T-cell (primary cell): ENCODE measurements around the gene NDC1. TPM values are rescaled to one million over a fixed set of nuclear protein-coding genes. Genes with fewer than 3 reads are reported as not detected.
A peak's percentile ranks its signal among the peaks of the same experiment; 100 is the strongest.

Experiments used
- ATAC-seq, 4 experiments: fragments of 200-7000 bp in 3 of 4; fragments of 150-1000 bp in 1 of 4; cut with Tn5 transposase; replicated peaks in 1 of 4; 1 replicate in 3 of 4; 2 replicates in 1 of 4; pipeline ENCODE4 v1.10.0; 2021; ENCODE audit warnings: moderate library complexity in 3 of 4, mild to moderate bottlenecking in 2 of 4, moderate number of reproducible peaks in 1 of 4
- CTCF ChIA-PET, 2 donors: fragments of 300-600 bp; sonication (Branson Sonifier 250); formaldehyde crosslinking; loops; one replicate each; lab custom pipeline; 2022; ENCODE audit warnings: antibody characterized with exemption in 2 of 2; lab: Charles Lee
- POLR2A ChIA-PET, 2 donors: fragments of 300-600 bp; sonication (Branson Sonifier 250); formaldehyde crosslinking; loops; one replicate each; lab custom pipeline; 2022; ENCODE audit warnings: antibody characterized with exemption in 2 of 2; lab: Charles Lee
- DNase-seq, 35 experiments: peaks; one replicate each; pipeline versions ENCODE4 v3.0.0 to v3.0.0-alpha.2; 2013 to 2023
- H3K27ac ChIP-seq: one replicate; pipeline ENCODE4 v1.5.1; 2013; ENCODE audit warnings: low read length
- H3K27me3 ChIP-seq, 2 experiments: replicated peaks in 1 of 2; 1 replicate in 1 of 2; 2 replicates in 1 of 2; pipeline versions ENCODE4 v1.6.1 to v1.7.0; 2013; ENCODE audit warnings: low read length in 1 of 2, mixed read lengths in 1 of 2; ENCODE audit not compliant: control insufficient read depth in 2 of 2, insufficient read depth in 2 of 2; ENCODE audit errors: extremely low read depth in 1 of 2
- H3K36me3 ChIP-seq, 2 donors: 1 replicate in 1 of 2; 2 replicates in 1 of 2; pipeline versions ENCODE4 v1.6.1 to v1.7.0; 2013; ENCODE audit warnings: low read length in 1 of 2; ENCODE audit not compliant: control insufficient read depth in 2 of 2, insufficient read depth in 1 of 2; ENCODE audit errors: extremely low read depth in 1 of 2
- H3K4me1 ChIP-seq, 2 experiments: 1 replicate in 1 of 2; 2 replicates in 1 of 2; pipeline versions ENCODE4 v1.6.1 to v1.7.0; 2013; ENCODE audit warnings: low read length in 2 of 2, mixed read lengths in 1 of 2; ENCODE audit not compliant: insufficient read depth in 2 of 2, control insufficient read depth in 1 of 2; ENCODE audit errors: extremely low read depth in 1 of 2
- H3K4me3 ChIP-seq, 2 donors: 1 replicate in 1 of 2; 2 replicates in 1 of 2; pipeline versions ENCODE4 v1.5.1 to v1.7.0; 2013; ENCODE audit warnings: mild to moderate bottlenecking in 2 of 2, low read length in 1 of 2, moderate library complexity in 1 of 2; ENCODE audit not compliant: control insufficient read depth in 1 of 2; ENCODE audit errors: extremely low read depth in 1 of 2
- H3K9me3 ChIP-seq: 2 replicates; pipeline ENCODE4 v1.7.0; 2013
- H3K27ac Mint-ChIP-seq, 2 donors: one replicate each; pipeline ENCODE4 v1.8.0; 2020 to 2021; ENCODE audit warnings: mild to moderate bottlenecking in 2 of 2, mixed read lengths in 2 of 2
- H3K27me3 Mint-ChIP-seq, 2 donors: one replicate each; pipeline ENCODE4 v1.8.0; 2021 to 2022; ENCODE audit warnings: mixed read lengths in 2 of 2
- H3K36me3 Mint-ChIP-seq: one replicate; pipeline ENCODE4 v1.8.0; 2021; ENCODE audit warnings: mixed read lengths
- H3K4me1 Mint-ChIP-seq, 3 donors: one replicate each; pipeline ENCODE4 v1.8.0; 2020 to 2022; ENCODE audit warnings: mixed read lengths in 3 of 3, mild to moderate bottlenecking in 1 of 3
- H3K4me3 Mint-ChIP-seq, 3 donors: one replicate each; pipeline ENCODE4 v1.8.0; 2020 to 2022; ENCODE audit warnings: mild to moderate bottlenecking in 3 of 3, mixed read lengths in 3 of 3, moderate library complexity in 3 of 3
- H3K9me3 Mint-ChIP-seq, 3 donors: one replicate each; pipeline ENCODE4 v1.8.0; 2020 to 2022; ENCODE audit warnings: mixed read lengths in 3 of 3
- whole genome bisulfite sequencing: methylation state at CpG from one replicate; pipeline ENCODE4 v1.1.5; 2013; ENCODE audit warnings: missing lambda C conversion rate; ENCODE audit not compliant: insufficient coverage; 5-methylcytosine and 5-hydroxymethylcytosine counted together
- total RNA-seq, 35 experiments: library from RNA in 6 of 35; stranded (reverse) in 6 of 35; fragments of 120-200 nt in 1 of 35; gene quantifications; one replicate each; pipeline versions ENCODE4 v1.2.1 to v1.2.4 and lab custom pipeline; 2013 to 2026

NDC1 gene
- total RNA-seq, 5 donors from 2014 or later (not counting 1 experiment from before 2014, with no cell fraction given) = 5.6 to 13.3 (median 12.2) TPM

DNA sequence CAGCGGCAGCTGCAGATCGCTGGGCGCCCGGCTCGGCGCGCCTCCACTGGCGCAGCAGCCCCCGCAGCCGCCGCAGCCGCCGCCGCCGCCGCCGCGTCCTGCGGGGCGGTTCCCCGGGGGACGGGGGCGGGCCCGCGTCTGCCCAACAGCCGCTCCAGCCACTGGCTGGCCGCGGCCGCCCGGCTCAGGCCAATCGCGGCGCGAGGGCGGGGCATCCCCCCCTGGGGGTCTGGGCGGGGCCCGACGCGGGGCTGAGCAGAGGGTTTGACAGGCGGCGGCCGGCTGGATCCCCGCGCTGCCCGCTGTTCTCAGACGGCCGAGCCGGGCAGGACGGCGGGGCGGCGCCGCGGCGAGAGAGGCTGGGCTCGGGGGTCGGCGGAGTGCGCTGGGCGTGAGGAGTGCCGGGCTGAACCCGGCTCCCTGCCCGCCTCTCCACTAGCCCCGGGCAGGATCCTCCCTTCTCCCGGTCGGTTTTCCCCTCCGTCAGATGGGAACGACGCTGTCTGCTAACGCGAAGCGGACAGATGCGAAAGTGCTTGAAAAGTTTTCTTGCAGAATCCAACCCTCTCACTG, 98.9 kb downstream of the NDC1 start, which contains the start of gene GLIS1:
Gene GLIS1 (minus strand): TSS at position 56 of the 573 bp plus-strand sequence. CDS start 1,100 bp downstream, outside the sequence.
- ChIA-PET CTCF (no interaction called here), POLR2A (no interaction called here)
- 1% methylated on average over 71 of the region's 73 CpGs for WGBS
- no peaks in the 10 kb centered on the region for H3K9me3 ChIP-seq
- H3K27ac Mint-ChIP-seq = no peak within 1 kb of the TSS
- H3K27ac ChIP-seq = no peak within 1 kb of the TSS
- no peaks in the 10 kb centered on the region for H3K36me3 ChIP-seq
- H3K27me3 ChIP-seq = peaks cover 5 to 37% of the 10 kb centered on the region in 2 experiments
- H3K4me3 ChIP-seq = peak within 1 kb of the TSS in 1 of 2 donors; percentile 66
- DNase-seq (peak in 12 of 35 experiments; percentile 2 to 39 (median 14)), ATAC-seq (peak; percentile 79 to 88 (median 85))
- peaks cover 0 to 11% of the 10 kb centered on the region in 2 experiments for H3K4me1 ChIP-seq
- H3K27me3 Mint-ChIP-seq = peaks cover 45 to 59% of the 10 kb centered on the region in 2 donors
- H3K4me3 Mint-ChIP-seq = peak within 1 kb of the TSS; percentile 51 to 75 (median 64)
- H3K9me3 Mint-ChIP-seq = peaks cover 3 to 9% (median 3%) of the 10 kb centered on the region in 3 donors
- H3K4me1 Mint-ChIP-seq = peaks cover 0 to 8% (median 7%) of the 10 kb centered on the region in 3 donors
- H3K36me3 Mint-ChIP-seq = no peaks in the 10 kb centered on the region

- H3K9me3 ChIP-seq = no peaks in the 10 kb centered on the region
- 3% methylated on average over 100 of the region's 101 CpGs for WGBS
- peaks cover 0 to 11% of the 10 kb centered on the region in 2 experiments for H3K4me1 ChIP-seq
- Mint-ChIP-seq H3K27me3 (peaks cover 46 to 60% of the 10 kb centered on the region in 2 donors), H3K4me3 (peak overlapping the region; percentile 37 to 50 (median 40)), H3K27ac (no peak overlapping the region), H3K9me3 (peaks cover 3 to 9% (median 3%) of the 10 kb centered on the region in 3 donors), H3K4me1 (peaks cover 0 to 8% (median 7%) of the 10 kb centered on the region in 3 donors), H3K36me3 (no peaks in the 10 kb centered on the region)
- peak overlapping the region in 1 of 2 donors; percentile 66 for H3K4me3 ChIP-seq
- no peak overlapping the region for H3K27ac ChIP-seq
- ChIA-PET CTCF (no interaction called here), POLR2A (interaction anchor here in 1 of 2 donors (0.6 kb wide), 1 partner anchor 671 kb away, joined by 11 read pairs; no protein-coding TSS in a partner anchor)
- DNase-seq (no peak), ATAC-seq (peak in 3 of 4 experiments; percentile 12 to 28 (median 22))
- H3K27me3 ChIP-seq = peaks cover 5 to 37% of the 10 kb centered on the region in 2 experiments
- no peaks in the 10 kb centered on the region for H3K36me3 ChIP-seq
These were observed 99.6 kb downstream of the NDC1 start for GRCh38 chr1:53738205-53739108.

- Mint-ChIP-seq H3K27ac (no peak overlapping the region), H3K9me3 (peaks cover under 1 to 2% (median 1%) of the 10 kb centered on the region in 3 donors), H3K36me3 (no peaks in the 10 kb centered on the region), H3K4me1 (peaks cover 0 to 8% (median 7%) of the 10 kb centered on the region in 3 donors), H3K4me3 (peak overlapping the region in 2 of 3 donors; percentile 17 to 40), H3K27me3 (peaks cover 43 to 56% of the 10 kb centered on the region in 2 donors)
- no peaks in the 10 kb centered on the region for H3K9me3 ChIP-seq
- no peak overlapping the region for H3K27ac ChIP-seq
- ATAC-seq (no peak), DNase-seq (no peak)
- POLR2A ChIA-PET = no interaction called here
- WGBS = 4% methylated on average over 48 of the region's 58 CpGs
- no peaks in the 10 kb centered on the region for H3K36me3 ChIP-seq
- peak overlapping the region in 1 of 2 donors; percentile 66 for H3K4me3 ChIP-seq
- peaks cover 3 to 37% of the 10 kb centered on the region in 2 experiments for H3K27me3 ChIP-seq
- CTCF ChIA-PET = no interaction called here
- peaks cover 0 to 11% of the 10 kb centered on the region in 2 experiments for H3K4me1 ChIP-seq
These were observed 100.4 kb downstream of the NDC1 start for GRCh38 chr1:53737648-53738204.

- Histone ChIP-seq H3K9me3 (no peaks in the 10 kb centered on the region), H3K36me3 (no peaks in the 10 kb centered on the region), H3K27ac (no peak overlapping the region), H3K4me3 (no peak overlapping the region), H3K4me1 (peaks cover 0 to 11% of the 10 kb centered on the region in 2 experiments), H3K27me3 (peaks cover 3 to 35% of the 10 kb centered on the region in 2 experiments)
- Mint-ChIP-seq H3K27me3 (peaks cover 42 to 51% of the 10 kb centered on the region in 2 donors), H3K4me1 (peaks cover 0 to 8% (median 7%) of the 10 kb centered on the region in 3 donors), H3K4me3 (no peak overlapping the region), H3K9me3 (no peaks in the 10 kb centered on the region), H3K36me3 (no peaks in the 10 kb centered on the region), H3K27ac (no peak overlapping the region)
- ChIA-PET POLR2A (no interaction called here), CTCF (no interaction called here)
- ATAC-seq (no peak), DNase-seq (no peak)
- WGBS = 66% methylated on average over 5 of the region's 11 CpGs
These were observed 101.8 kb downstream of the NDC1 start for GRCh38 chr1:53736290-53736689.

- no peak overlapping the region for H3K4me3 ChIP-seq
- Mint-ChIP-seq H3K27ac (no peak overlapping the region), H3K4me3 (no peak overlapping the region), H3K4me1 (peaks cover 0 to 8% (median 7%) of the 10 kb centered on the region in 3 donors), H3K9me3 (no peaks in the 10 kb centered on the region), H3K27me3 (peaks cover 42 to 51% of the 10 kb centered on the region in 2 donors), H3K36me3 (no peaks in the 10 kb centered on the region)
- ATAC-seq (no peak), DNase-seq (no peak)
- H3K4me1 ChIP-seq = peaks cover 0 to 11% of the 10 kb centered on the region in 2 experiments
- WGBS = 96% methylated on average over 4 of the region's 5 CpGs
- H3K36me3 ChIP-seq = no peaks in the 10 kb centered on the region
- H3K9me3 ChIP-seq = no peaks in the 10 kb centered on the region
- H3K27ac ChIP-seq = no peak overlapping the region
- POLR2A ChIA-PET = no interaction called here
- H3K27me3 ChIP-seq = peaks cover 3 to 37% of the 10 kb centered on the region in 2 experiments
- CTCF ChIA-PET = no interaction called here
These were observed 102.4 kb downstream of the NDC1 start for GRCh38 chr1:53735681-53736080.

GRCh38 chr1:53735261-53735660, 102.8 kb downstream of the NDC1 start:
- WGBS = 80% methylated on average over 2 of the region's 5 CpGs
- H3K27ac ChIP-seq = no peak overlapping the region
- no peak overlapping the region for H3K4me3 Mint-ChIP-seq
- H3K4me1 ChIP-seq = peaks cover 0 to 11% of the 10 kb centered on the region in 2 experiments
- no peaks in the 10 kb centered on the region for H3K9me3 ChIP-seq
- CTCF ChIA-PET = no interaction called here
- no peak overlapping the region for H3K4me3 ChIP-seq
- no peak for DNase-seq
- H3K36me3 ChIP-seq = no peaks in the 10 kb centered on the region
- H3K27me3 ChIP-seq = peaks cover 3 to 37% of the 10 kb centered on the region in 2 experiments
- H3K36me3 Mint-ChIP-seq = no peaks in the 10 kb centered on the region
- peaks cover 42 to 47% of the 10 kb centered on the region in 2 donors for H3K27me3 Mint-ChIP-seq
- no peak overlapping the region for H3K27ac Mint-ChIP-seq
- ATAC-seq = no peak
- peaks cover 0 to 8% (median 7%) of the 10 kb centered on the region in 3 donors for H3K4me1 Mint-ChIP-seq
- POLR2A ChIA-PET = no interaction called here
- no peaks in the 10 kb centered on the region for H3K9me3 Mint-ChIP-seq
